ENCODE data around the gene HECA.
"Not testable (repeated sequence)": the region's sequence is repeated elsewhere in the genome, so short reads cannot be mapped to it uniquely, and the experiment has no call there.

The HECA gene

DNA sequence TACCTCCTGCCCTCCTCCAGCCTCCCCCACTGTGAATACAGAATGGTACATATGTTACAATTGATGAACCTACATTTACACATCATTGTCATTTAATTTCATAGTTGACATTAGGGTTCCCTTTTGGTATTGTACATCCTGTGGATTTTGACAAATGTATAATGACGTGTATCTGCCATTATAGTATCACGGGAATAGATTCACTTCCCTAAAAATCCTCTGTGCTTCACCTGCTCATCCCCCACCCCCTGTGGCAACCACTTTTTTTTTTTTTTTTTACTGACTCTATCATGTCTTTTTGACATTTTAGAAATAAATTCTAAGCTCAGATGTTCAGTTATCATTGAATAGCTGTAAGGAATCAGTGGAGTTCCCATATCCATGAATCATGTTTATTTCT is 30.4 kb downstream of the HECA start:
- no peak for DNase-seq

GRCh38 chr6:139166238-139166955 is 31.5 kb downstream of the HECA start:
- DNase-seq, result no peak

- DNase-seq, result no peak
Observed at GRCh38 chr6:139166956-139167313, 32.1 kb downstream of the HECA start.

DNA sequence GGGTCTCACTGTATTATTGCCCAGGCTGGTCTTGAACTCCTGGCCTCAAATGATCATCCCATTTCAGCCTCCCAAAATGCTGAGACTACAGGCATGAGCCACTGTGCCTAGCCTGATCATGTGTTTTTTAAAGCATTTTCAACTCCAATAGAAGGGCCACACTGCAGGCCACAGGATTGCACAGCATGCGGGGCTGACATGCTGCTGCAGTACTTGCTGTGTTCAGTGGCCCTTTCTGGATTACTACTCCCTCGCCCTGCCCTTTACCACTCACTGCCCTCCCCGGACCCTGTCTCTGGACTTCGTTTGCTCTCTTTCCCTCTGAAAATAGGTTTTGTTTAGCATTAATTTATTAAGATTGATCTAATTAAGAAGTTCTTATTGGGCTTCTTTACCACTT is 37.3 kb downstream of the HECA start:
- DNase-seq, result no peak

DNA sequence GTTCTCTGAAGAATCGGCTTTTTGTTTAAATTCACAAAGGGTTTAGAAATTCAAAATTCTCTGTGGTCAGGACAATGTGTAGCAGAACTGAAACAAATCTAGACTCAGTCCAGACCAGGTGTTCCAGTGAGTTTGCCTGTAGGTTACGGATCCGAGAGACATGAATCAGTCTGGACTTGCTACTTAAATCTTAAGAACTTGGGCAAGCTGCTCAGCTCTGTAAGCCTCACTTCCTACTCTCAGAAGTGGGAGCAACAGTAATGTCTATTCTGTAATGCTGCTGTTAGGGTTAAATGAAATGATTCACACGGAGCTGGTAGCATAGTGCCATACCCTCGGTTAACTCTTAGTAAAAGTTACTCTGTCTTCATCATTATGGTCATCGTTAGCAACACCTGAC is 37.7 kb downstream of the HECA start:
- DNase-seq, result no peak

DNA sequence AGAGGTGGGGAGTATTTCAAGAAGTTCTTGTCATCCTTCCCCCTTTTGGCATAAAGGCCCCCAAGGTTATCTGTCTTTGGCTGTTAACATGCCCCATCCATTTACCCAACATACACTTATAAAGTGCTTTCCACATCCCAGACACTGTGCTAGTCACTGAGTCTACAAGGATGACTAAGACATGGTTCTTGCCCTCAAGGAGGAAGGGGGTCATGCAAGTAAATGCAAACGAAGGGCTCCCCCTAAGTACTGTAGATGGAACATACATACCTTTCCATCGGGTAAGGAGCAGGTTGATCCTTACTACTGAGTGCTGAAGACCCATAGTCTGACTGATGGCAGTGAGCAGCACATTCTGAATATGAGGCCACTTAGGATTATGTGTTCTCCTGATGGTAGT is 38.3 kb downstream of the HECA start:
- DNase-seq, result no peak

DNA sequence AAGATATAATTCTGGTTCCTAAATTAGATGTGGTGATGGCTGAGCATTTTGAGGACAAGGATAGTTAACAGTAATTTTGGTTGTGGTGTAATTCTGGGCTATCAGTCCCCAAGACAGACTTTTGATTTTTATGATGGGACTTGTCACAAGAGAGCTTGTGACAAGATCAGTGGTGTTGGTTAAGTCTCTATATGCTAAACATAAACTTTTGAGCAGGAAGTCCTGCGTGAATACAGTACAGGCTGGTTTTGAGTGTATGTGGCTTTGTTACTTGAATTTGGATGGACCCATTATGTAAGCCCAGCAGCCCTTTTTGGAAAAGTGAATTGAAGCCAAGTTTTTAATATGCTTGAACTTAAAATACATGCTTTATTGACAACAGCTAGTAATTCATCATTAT is 38.9 kb downstream of the HECA start:
- DNase-seq, result no peak

DNA sequence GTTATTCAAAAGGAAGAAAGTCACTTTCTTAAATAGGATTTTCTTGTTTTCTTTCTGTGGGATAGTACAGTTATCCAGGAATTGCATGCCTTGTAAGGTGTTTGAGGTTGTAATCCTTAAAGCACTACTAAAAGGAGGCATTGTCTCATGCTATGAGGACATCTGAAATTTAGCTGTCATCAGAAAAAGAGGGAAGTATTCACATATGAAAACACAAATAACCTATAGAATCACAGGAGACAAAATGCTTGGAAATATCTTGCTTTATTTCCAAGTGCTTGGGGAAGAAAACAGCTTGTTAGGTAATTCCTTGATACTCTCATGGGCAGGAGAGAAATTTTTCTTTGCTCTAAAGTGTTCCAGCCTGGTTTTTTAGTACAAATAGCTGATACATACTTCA is 40.1 kb downstream of the HECA start:
- no peak for DNase-seq

DNA sequence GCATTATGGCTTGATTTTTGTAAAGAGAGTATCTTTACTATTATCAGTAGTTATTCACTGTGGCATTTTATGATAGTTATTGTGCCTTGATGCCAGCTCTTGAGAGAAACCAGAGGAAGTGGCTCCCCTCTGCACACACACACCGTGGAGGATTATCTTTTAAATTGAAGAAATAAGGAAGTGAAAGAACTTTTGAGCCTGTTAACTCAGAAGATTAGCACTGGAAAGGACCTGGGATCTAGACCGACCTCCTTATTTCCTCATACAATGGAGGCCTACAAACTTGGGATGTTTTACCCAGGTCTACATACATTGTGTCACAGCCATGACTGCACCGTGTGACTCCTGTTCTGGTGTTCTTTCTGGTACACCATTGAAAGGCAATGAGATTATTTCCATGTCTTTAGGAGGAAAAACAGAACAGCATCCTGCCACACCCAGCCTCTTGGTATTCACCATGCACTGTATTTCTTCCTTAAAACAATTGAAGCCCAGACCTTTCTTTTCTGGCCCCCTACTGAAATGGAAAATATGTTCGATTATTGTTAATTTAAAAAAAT is 40.6 kb downstream of the HECA start:
- no peak for DNase-seq

DNA sequence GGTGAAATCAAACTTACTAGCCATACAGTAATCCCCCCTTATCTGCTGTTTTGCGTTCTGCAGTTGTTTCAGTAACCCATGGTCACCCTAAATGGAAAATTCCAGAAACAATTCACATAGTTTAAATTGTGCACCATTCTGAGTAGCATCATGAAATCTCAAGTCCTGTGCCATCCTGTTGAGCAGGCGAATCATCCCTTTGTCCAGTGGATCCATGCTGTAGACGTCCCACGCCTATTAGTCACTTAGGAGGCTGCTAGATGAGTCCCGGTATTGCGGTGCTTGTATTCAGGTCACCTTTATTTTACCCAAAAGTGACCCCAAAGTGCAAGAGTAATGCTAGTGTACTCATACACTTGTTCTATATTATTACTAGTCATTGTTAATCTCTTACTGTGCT is 46.4 kb downstream of the HECA start:
- DNase-seq, result no peak

- DNase-seq, result no peak
Observed at GRCh38 chr6:139184047-139184446, 49.2 kb downstream of the HECA start.

DNA sequence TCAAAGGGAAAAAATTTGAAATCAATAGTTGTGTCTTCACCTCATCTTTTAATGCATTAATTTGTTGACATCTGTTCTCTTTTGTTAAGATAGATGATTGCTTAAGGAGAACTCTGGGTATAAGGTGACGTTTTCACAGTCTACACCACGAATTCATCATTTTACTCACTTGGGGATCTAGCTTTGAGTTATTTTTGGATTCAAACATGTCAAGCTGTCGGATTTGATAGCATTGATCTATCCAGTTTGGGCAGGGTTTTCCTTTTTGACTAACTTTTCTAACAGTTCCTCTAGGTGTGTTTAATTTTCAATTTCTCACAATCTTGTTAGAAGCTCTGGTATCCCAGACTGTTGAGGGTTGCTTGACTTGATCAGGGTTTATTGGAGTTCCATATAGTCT is 49.6 kb downstream of the HECA start:
- no peak for DNase-seq

DNA sequence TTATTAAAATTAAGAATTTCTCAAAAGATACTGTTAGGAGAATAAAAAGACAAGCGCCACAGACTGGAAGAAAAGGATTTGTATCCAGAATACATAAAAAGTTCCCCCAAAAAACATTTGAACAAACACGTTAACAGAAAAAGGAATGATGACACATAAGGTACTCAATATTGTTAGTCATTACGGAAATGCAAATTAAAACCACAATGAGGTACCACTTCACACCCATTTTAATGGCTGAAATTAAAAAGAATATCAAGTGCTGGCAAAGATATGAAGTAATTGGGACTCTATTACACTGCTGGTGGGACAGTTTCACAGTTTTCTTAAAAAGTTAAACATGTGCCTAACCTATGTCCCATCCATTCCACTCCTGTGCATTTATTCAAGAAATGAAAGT is 51.4 kb downstream of the HECA start:
- DNase-seq, result no peak

DNA sequence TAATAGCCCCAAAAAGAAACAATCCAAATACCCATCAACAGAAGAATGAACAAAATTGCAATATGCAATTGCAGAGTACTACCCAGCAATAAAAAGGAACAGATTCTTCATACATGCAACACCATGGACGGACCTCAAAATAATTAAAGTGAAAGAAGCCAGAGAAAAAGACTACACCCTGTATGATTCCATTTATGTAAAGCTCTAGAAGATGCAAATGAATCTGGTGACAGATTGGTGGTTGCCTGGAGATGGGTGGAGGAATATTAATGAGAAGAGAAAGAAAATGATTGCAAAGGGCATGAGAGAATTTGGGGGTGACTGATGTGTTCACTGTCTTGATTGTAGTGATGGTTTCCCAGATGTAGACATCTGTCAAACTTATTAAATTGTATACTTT is 51.8 kb downstream of the HECA start:
- no peak for DNase-seq

DNA sequence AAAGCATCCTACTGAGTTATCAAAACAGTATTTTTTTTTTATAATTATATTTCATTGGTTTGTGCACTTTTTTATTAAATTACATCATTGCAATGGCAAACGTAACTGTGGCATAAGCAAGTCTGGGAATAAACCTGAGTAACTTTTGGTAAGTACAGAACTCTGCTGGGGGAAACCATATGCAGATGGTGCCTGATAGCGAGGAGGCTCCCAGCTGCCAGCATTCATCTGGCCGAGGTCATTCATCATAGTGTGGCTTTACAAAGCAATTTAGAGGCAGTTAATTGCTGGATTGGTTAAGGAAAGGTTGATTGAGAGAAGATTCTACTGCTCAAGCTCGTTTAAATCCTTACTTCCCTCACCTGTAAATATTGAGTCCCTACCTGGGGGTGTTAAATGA is 52.6 kb downstream of the HECA start:
- no peak for DNase-seq

DNA sequence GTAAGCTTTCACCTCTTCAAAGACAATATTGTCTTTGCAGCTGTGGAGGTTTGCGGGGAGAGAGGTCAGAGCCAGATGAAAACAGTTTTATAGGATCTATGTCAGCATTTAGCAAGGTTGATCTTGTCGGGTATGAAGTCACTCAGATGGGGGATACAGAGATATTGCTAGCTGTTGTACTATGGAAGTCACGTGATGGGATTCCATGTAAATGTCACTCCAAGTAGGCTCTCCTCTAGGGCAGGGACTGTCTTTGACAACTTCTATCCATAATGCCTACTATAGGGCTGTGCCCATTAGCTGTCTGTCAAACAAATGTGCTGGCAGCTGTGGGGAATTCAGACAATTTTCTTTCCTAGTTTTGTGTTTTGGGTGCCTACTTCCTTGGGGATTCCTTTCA is 54.8 kb downstream of the HECA start:
- DNase-seq, result no peak

DNA sequence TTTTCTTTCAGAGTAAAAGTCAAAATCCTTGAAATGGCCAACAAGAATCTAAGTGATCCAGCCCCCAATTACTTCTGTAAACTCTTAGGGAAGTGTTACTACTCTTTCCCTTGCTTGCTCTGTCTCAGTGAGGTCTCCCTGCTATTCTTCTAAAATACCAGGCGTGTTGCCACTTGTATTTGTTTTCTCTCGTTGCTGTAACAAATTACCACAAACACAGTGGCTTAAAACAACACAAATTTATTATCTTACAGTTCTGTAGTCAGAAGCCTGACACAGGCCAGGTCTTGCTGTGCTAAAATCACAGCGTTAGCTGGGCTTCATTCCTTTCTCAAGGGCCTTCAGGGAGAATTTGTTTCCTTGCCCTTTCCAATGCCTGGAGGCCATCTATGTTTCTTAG is 59.9 kb downstream of the HECA start:
- DNase-seq, result no peak

DNA sequence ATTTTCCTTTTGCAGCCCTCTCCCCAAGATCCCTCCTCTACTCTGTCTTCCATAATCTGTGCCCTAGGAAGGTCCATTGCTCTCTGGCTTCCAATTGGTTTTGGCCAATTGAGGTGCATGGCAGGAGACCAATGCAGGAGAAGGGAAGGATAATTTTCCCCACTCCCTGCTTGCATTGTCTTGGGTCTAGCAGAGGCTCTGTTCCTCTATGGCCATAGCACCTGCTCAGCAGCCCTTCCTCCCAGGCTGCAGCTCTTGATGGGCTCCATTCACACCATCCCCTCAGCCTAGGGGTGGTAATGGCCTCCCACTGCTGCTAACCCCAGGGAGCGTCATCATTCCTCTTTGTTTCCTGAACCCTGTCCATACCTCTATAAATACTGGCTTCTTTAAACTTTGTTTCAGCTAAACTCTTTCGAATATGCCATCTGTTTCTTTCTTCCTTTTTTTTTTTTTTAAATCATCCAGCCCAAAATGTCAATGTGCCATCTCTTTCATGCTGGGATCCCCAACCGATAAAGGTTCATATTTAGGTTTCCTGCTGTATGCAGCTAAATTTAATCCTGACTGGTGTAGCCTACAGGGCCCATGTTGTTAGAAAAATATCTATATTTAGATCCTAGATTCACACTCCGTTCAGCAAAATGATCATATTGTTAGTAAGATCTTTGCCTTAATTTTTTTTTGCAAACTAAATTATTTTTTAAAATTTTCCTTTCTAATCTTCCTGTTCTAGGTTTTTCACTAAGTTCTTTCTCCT is 63.8 kb downstream of the HECA start:
- DNase-seq, result no peak

- no peak for DNase-seq
Observed at GRCh38 chr6:139201378-139201777, 66.5 kb downstream of the HECA start.

DNA sequence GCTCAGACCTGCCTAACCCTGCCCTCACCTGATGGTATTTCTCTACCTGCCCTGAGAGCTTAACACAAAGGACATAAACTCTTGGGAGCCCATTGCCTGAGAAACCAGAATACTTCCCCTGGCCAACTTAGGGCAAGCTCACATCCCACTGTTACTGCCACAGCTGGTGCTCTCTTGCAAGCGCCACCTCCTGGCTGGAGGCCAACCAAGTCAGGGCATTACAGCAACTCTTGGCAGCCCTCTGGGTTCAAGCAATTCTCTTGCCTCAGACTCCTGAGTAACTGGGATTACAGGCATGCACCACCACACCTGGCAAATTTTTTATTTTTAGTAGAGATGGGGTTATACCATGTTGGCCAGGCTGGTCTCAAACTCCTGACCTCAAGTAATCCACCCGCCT is 70.1 kb downstream of the HECA start:
- no peak for DNase-seq

DNA sequence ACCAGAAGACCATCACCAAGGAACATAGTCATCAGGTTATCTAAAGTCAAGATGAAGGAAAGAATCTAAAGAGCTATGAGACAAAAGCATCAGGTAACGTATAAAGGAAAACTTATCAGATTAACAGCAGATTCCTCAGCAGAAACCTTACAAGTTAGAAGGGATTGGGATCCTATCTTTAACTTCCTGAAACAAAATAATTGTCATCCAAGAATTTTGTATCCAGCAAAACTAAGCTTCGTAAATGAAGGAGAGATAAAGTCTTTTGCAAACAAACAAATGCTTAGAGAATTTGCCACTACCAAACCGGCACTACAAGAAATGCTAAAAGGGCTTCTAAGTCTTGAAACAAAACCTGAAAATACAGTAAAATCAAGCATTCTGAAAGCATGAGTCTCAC is 71.0 kb downstream of the HECA start:
- DNase-seq, result no peak

DNA sequence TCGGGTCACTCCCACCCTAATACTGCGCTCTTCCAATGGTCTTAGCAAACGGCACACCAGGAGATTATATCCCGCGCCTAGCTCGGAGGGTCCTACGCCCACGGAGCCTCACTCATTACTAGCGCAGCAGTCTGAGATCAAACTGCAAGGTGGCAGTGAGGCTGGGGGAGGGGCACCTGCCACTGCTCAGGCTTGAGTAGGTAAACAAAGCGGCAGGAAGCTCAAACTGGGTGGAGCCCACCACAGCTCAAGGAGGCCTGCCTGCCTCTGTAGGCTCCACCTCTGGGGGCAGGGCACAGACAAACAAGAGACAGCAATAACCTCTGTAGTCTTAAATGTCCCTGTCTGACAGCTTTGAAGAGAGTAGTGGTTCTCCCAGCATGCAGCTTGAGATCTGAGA is 75.9 kb downstream of the HECA start:
- not testable (repeated sequence) for DNase-seq

GRCh38 chr6:139212460-139212859 is 77.6 kb downstream of the HECA start:
- DNase-seq, result not testable (repeated sequence)

DNA sequence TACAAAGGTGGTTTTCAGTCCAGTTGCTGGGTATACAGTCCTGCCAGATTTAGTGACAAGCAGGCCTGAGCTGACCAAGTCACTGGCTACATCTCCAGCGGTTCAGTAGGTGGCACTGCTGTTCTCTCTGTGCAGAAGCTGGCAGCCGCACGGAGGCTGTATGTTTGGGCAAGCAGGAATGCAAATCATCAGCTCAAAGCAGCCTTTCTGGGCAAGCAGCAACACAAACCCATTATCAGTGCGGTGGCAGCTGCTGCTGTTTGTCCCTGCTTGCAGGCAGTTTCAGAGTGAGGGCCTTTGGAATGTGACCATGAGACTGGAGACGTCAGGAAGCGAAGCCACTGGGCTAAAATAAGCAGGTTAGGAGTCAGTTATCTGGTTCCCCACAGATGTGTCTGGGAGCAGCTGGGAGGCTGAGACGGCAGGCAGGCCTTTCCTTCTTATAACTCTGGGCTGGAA is 84.4 kb downstream of the HECA start:
- no peak for DNase-seq

All from activated gamma-delta T cell (primary cell).